ENCODE results near the gene C21orf91. TPM values are rescaled to one million over a fixed set of nuclear protein-coding genes. Genes with fewer than 3 reads are reported as not detected.
A peak's percentile ranks its signal among the peaks of the same experiment; 100 is the strongest.

Gene C21orf91
- 10 to 100 TPM; 10.2 to 22.9 TPM for total RNA-seq

DNA sequence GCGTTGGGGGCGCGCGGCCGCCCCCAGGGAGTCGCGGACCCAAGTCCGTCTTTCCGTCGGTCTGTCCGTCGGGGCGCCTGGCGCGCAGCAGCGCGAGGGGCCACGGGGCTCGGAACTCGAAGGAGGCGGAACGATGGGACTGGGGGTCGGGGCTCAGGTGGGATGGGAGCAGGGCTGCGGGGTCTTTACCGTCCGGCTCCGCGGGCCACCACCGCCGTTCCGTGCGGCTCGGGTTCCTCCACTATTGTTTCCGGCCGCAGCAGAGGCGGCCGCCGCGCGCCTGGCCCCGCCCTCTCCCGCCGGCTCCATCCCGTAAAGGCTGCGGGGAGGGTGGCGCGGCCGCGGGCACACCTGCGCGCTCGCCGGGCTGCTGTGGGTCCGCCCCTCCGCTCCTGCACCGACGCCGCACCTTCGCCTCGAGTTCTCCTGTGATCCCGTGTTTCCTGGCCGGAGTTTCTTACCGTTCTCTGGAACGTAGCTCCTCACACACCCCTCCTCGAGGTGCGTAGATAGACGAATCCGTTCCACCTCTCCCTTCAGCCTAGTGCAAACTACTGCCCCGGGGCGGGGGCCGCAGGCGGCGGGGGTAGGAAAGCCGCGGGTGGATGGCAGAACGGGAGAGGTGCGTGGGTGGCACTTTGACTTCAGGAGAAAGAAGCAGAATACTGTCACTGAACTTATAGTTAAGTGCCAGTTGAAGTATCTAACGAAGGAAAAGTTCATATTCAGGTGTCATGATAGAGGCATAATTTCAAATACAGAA, at the start of gene C21orf91:
Gene C21orf91, minus strand, starts transcription at position 243 of the 763 bp plus-strand sequence. CDS start 1,038 bp downstream, outside the sequence.
- peak; percentile 85 for DNase-seq (ENCODE audit: low spot score)
- Histone ChIP-seq H3K4me3 (peak within 1 kb of the TSS; percentile 90 to 99), H3K27ac (peak within 1 kb of the TSS; percentile 88 to 91), H3K36me3 (no peaks in the 10 kb centered on the region), H3K4me1 (replicated peaks) (no peaks in the 10 kb centered on the region), H3K9me3 (no peaks in the 10 kb centered on the region), H3K27me3 (replicated peaks; ENCODE audit: insufficient read depth) (no peaks in the 10 kb centered on the region)
- intact Hi-C loops (cut with DNase I), result loop anchor here (5.0 kb wide), 1 partner anchor 207 kb away; the partner anchor contains the start of gene BTG3
- under 1% methylated on average over 78 of the region's 78 CpGs for WGBS
- TF ChIP-seq POLR2AphosphoS5 (IDR thresholded peaks at IDR 0.05) (peak; percentile 71), POLR2A (IDR thresholded peaks at IDR 0.05) (peak; percentile 91)
- TF ChIP-seq, protein P1, sequence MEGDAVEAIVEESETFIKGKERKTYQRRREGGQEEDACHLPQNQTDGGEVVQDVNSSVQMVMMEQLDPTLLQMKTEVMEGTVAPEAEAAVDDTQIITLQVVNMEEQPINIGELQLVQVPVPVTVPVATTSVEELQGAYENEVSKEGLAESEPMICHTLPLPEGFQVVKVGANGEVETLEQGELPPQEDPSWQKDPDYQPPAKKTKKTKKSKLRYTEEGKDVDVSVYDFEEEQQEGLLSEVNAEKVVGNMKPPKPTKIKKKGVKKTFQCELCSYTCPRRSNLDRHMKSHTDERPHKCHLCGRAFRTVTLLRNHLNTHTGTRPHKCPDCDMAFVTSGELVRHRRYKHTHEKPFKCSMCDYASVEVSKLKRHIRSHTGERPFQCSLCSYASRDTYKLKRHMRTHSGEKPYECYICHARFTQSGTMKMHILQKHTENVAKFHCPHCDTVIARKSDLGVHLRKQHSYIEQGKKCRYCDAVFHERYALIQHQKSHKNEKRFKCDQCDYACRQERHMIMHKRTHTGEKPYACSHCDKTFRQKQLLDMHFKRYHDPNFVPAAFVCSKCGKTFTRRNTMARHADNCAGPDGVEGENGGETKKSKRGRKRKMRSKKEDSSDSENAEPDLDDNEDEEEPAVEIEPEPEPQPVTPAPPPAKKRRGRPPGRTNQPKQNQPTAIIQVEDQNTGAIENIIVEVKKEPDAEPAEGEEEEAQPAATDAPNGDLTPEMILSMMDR (IDR thresholded peaks at IDR 0.05), result peak in 1 of 4 experiments; percentile 3

DNA sequence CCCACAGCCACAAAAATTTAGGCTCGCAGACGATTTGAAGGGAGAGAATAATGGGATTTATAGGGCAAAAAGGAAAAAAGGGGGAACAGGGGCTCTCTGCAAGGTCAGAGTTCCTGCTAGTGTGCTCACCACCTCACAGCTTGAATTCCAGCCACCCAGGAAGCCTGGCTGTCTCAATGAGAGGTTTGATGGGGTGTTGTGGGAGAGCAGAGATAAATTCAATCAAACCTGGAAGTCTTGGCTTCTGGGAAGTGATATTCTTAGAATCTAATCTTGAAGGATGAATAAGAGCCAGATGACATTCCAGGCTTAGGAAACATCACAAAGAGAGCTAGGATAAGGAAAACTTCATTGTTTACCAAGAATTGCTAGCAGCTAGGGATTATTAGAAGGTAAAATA, 47.4 kb upstream of the C21orf91 start:
- Histone ChIP-seq H3K4me3 (no peak overlapping the region), H3K27ac (no peak overlapping the region), H3K27me3 (replicated peaks; ENCODE audit: insufficient read depth) (no peaks in the 10 kb centered on the region), H3K4me1 (replicated peaks) (no peaks in the 10 kb centered on the region), H3K9me3 (no peaks in the 10 kb centered on the region), H3K36me3 (no peaks in the 10 kb centered on the region)
- no peak for DNase-seq (ENCODE audit: low spot score)
- TF ChIP-seq POLR2AphosphoS5 (IDR thresholded peaks at IDR 0.05) (no peak), POLR2A (IDR thresholded peaks at IDR 0.05) (no peak)
- TF ChIP-seq, protein P1 (IDR thresholded peaks at IDR 0.05), result no peak
- 93% methylated on average over 2 of the region's 2 CpGs for WGBS
- intact Hi-C loops (cut with DNase I), result no loop called here

DNA sequence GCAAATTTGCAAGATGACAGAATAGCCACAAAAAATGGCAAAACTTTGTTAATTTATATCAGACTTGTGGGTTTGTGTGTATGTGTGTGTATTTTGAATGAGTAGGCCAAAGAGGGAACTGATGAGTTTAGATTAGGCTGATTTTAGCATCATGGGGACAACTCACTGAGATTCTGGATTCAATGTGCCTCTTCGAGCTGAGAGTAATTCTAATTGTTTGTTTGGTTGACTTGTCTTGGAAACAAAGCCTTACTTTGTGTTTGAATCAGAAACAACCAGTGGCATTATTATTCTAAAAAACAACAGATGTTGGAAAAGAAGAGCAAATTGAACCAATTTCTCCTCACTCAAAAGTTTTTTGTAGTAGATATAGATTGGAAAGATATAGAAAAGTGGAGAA, 40.5 kb upstream of the C21orf91 start:
- no peaks in the 10 kb centered on the region for H3K36me3 ChIP-seq
- TF ChIP-seq POLR2A (IDR thresholded peaks at IDR 0.05) (no peak), POLR2AphosphoS5 (IDR thresholded peaks at IDR 0.05) (no peak)
- TF ChIP-seq, protein P1 (IDR thresholded peaks at IDR 0.05), result no peak
- no peaks in the 10 kb centered on the region for H3K27me3 ChIP-seq (replicated peaks; ENCODE audit: insufficient read depth)
- intact Hi-C loops (cut with DNase I), result no loop called here
- H3K4me1 ChIP-seq (replicated peaks), result no peaks in the 10 kb centered on the region
- no peak for DNase-seq (ENCODE audit: low spot score)
- 100% methylated on average over 1 of the region's 1 CpG for WGBS
- no peak overlapping the region for H3K27ac ChIP-seq
- no peaks in the 10 kb centered on the region for H3K9me3 ChIP-seq
- H3K4me3 ChIP-seq, result no peak overlapping the region

DNA sequence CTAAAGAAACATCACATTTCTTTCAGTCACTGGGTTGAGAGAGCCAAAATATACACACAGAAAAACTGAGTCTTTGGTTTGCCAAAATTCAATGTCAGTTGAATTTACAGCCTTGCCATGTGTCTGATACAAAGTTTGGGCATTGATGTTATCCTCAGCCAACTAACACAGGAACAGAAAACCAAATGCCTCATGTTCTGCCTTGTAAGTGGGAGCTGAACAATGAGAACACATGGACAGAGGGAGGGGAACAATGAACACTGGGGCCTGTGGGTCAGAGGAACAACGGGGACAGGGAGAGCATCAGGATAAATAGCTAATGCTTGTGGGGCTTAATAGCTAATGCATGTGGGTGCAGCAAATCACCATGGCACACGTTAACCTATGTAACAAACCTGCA, 39.6 kb upstream of the C21orf91 start:
- H3K4me1 ChIP-seq (replicated peaks), result no peaks in the 10 kb centered on the region
- no peaks in the 10 kb centered on the region for H3K27me3 ChIP-seq (replicated peaks; ENCODE audit: insufficient read depth)
- intact Hi-C loops (cut with DNase I), result no loop called here
- no peak overlapping the region for H3K27ac ChIP-seq
- TF ChIP-seq, protein P1 (IDR thresholded peaks at IDR 0.05), result no peak
- TF ChIP-seq POLR2A (IDR thresholded peaks at IDR 0.05) (no peak), POLR2AphosphoS5 (IDR thresholded peaks at IDR 0.05) (no peak)
- no peak overlapping the region for H3K4me3 ChIP-seq
- H3K9me3 ChIP-seq, result no peaks in the 10 kb centered on the region
- no peak for DNase-seq (ENCODE audit: low spot score)
- WGBS, result 63% methylated on average over 2 of the region's 2 CpGs
- H3K36me3 ChIP-seq, result no peaks in the 10 kb centered on the region

DNA sequence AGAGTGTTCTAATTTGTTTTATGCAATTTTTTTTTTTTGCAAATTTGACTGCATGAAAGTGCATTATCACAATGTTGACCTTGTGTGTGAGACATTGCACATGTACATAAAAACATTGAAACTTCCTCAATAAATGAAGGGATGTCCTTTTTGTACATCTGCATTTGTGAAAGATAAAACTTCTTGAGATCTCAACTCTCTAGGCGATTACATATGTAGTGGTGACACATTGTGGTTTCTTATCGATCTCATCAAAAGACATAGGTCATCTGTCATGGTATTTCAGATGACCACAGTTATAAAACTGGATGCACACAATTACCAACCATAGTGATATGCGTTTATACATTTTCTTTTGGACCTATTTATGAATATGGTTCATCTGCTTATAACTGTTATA, 35.6 kb upstream of the C21orf91 start:
- no peaks in the 10 kb centered on the region for H3K4me1 ChIP-seq (replicated peaks)
- no peaks in the 10 kb centered on the region for H3K27me3 ChIP-seq (replicated peaks; ENCODE audit: insufficient read depth)
- no peak overlapping the region for H3K4me3 ChIP-seq
- DNase-seq (ENCODE audit: low spot score), result no peak
- intact Hi-C loops (cut with DNase I), result no loop called here
- no peak for TF ChIP-seq POLR2AphosphoS5 (IDR thresholded peaks at IDR 0.05)
- TF ChIP-seq, protein P1 (IDR thresholded peaks at IDR 0.05), result no peak
- TF ChIP-seq POLR2A (IDR thresholded peaks at IDR 0.05), result no peak
- no peaks in the 10 kb centered on the region for H3K36me3 ChIP-seq
- 95% methylated on average over 3 of the region's 3 CpGs for WGBS
- no peak overlapping the region for H3K27ac ChIP-seq
- H3K9me3 ChIP-seq, result no peaks in the 10 kb centered on the region

All from prostate gland (tissue), 2 donors.